NCI-H2081 (cell line): ENCODE measurements around the gene DIPK1C.

Source experiments
- DNase-seq, 2 experiments: peaks; one replicate each; lab custom pipeline; 2025; lab: John Stamatoyannopoulos, UW

The DIPK1C gene

GRCh38 chr18:74451148-74451547 is 6.0 kb downstream of the DIPK1C start:
- DNase-seq: no peak

- DNase-seq: no peak
Observed at GRCh38 chr18:74450626-74451025, 6.5 kb downstream of the DIPK1C start.

- DNase-seq: no peak
Observed at GRCh38 chr18:74447404-74448152, 9.5 kb downstream of the DIPK1C start.

- DNase-seq: no peak
Observed at GRCh38 chr18:74446631-74447403, 10.3 kb downstream of the DIPK1C start.

- DNase-seq: no peak
Observed at GRCh38 chr18:74446178-74446577, 10.9 kb downstream of the DIPK1C start.

GRCh38 chr18:74445585-74445984 is 11.5 kb downstream of the DIPK1C start:
- no peak for DNase-seq

- DNase-seq: no peak
Observed at GRCh38 chr18:74444104-74444503, 13.0 kb downstream of the DIPK1C start.

GRCh38 chr18:74440808-74441427 is 16.2 kb downstream of the DIPK1C start:
- no peak for DNase-seq

GRCh38 chr18:74438091-74438490 is 19.0 kb downstream of the DIPK1C start:
- DNase-seq: no peak

- DNase-seq: no peak
Observed at GRCh38 chr18:74436158-74436769, 20.8 kb downstream of the DIPK1C start.

- DNase-seq: no peak
Observed at GRCh38 chr18:74435740-74436139, 21.4 kb downstream of the DIPK1C start.

- no peak for DNase-seq
Observed at GRCh38 chr18:74434466-74434865, 22.6 kb downstream of the DIPK1C start.

- DNase-seq: no peak
Observed at GRCh38 chr18:74430806-74431571, 26.1 kb downstream of the DIPK1C start.

- no peak for DNase-seq
Observed at GRCh38 chr18:74430231-74430630, 26.9 kb downstream of the DIPK1C start.

GRCh38 chr18:74429096-74429495 is 28.0 kb downstream of the DIPK1C start:
- DNase-seq: no peak

- DNase-seq: no peak
Observed at GRCh38 chr18:74427442-74428112, 29.5 kb downstream of the DIPK1C start.

- no peak for DNase-seq
Observed at GRCh38 chr18:74425876-74426275, 31.2 kb downstream of the DIPK1C start.

- DNase-seq: no peak
Observed at GRCh38 chr18:74425161-74425560, 31.9 kb downstream of the DIPK1C start.

- DNase-seq: no peak
Observed at GRCh38 chr18:74422541-74422940, 34.6 kb downstream of the DIPK1C start.

- no peak for DNase-seq
Observed at GRCh38 chr18:74420926-74421325, 36.2 kb downstream of the DIPK1C start.

- no peak for DNase-seq
Observed at GRCh38 chr18:74420481-74420880, 36.6 kb downstream of the DIPK1C start.
